Measurements from ENCODE around the gene GALM.
"Not testable (repeated sequence)": the region's sequence is repeated elsewhere in the genome, so short reads cannot be mapped to it uniquely, and the experiment has no call there.

GALM gene

GRCh38 chr2:38676681-38677080 lies 10.8 kb downstream of the GALM start:
- no peak for DNase-seq (ENCODE audit: low read depth in 3 of 3, low spot score in 1 of 3)

GRCh38 chr2:38680868-38681267 lies 15.0 kb downstream of the GALM start:
- DNase-seq (ENCODE audit: low read depth in 3 of 3, low spot score in 1 of 3) = not testable (repeated sequence)

- no peak for DNase-seq (ENCODE audit: low read depth in 3 of 3, low spot score in 1 of 3)
Observed at GRCh38 chr2:38682008-38682575, 16.2 kb downstream of the GALM start.

GRCh38 chr2:38682620-38683019 lies 16.7 kb downstream of the GALM start:
- DNase-seq (ENCODE audit: low read depth in 3 of 3, low spot score in 1 of 3) = not testable (repeated sequence)

- DNase-seq (ENCODE audit: low read depth in 3 of 3, low spot score in 1 of 3) = no peak
Observed at GRCh38 chr2:38683766-38684165, 17.9 kb downstream of the GALM start.

- DNase-seq (ENCODE audit: low read depth in 3 of 3, low spot score in 1 of 3) = no peak
Observed at GRCh38 chr2:38685116-38685735, 19.3 kb downstream of the GALM start.

- no peak for DNase-seq (ENCODE audit: low read depth in 3 of 3, low spot score in 1 of 3)
Observed at GRCh38 chr2:38690499-38691420, 24.8 kb downstream of the GALM start.

GRCh38 chr2:38691994-38692393 lies 26.1 kb downstream of the GALM start:
- no peak for DNase-seq (ENCODE audit: low read depth in 3 of 3, low spot score in 1 of 3)

GRCh38 chr2:38692636-38693318 lies 26.9 kb downstream of the GALM start:
- no peak for DNase-seq (ENCODE audit: low read depth in 3 of 3, low spot score in 1 of 3)

GRCh38 chr2:38697116-38697840 lies 31.4 kb downstream of the GALM start:
- no peak for DNase-seq (ENCODE audit: low read depth in 3 of 3, low spot score in 1 of 3)

GRCh38 chr2:38698467-38699003 lies 32.6 kb downstream of the GALM start:
- DNase-seq (ENCODE audit: low read depth in 3 of 3, low spot score in 1 of 3) = no peak

- no peak for DNase-seq (ENCODE audit: low read depth in 3 of 3, low spot score in 1 of 3)
Observed at GRCh38 chr2:38700113-38700785, 34.3 kb downstream of the GALM start.

GRCh38 chr2:38700881-38701458 lies 35.1 kb downstream of the GALM start:
- no peak for DNase-seq (ENCODE audit: low read depth in 3 of 3, low spot score in 1 of 3)

- DNase-seq (ENCODE audit: low read depth in 3 of 3, low spot score in 1 of 3) = no peak
Observed at GRCh38 chr2:38701542-38701941, 35.6 kb downstream of the GALM start.

GRCh38 chr2:38702413-38702812 lies 36.5 kb downstream of the GALM start:
- no peak for DNase-seq (ENCODE audit: low read depth in 3 of 3, low spot score in 1 of 3)

- DNase-seq (ENCODE audit: low read depth in 3 of 3, low spot score in 1 of 3) = not testable (repeated sequence)
Observed at GRCh38 chr2:38703336-38703735, 37.4 kb downstream of the GALM start.

GRCh38 chr2:38704664-38705063 lies 38.8 kb downstream of the GALM start:
- DNase-seq (ENCODE audit: low read depth in 3 of 3, low spot score in 1 of 3) = no peak

- DNase-seq (ENCODE audit: low read depth in 3 of 3, low spot score in 1 of 3) = no peak
Observed at GRCh38 chr2:38706846-38707345, 41.0 kb downstream of the GALM start.

- DNase-seq (ENCODE audit: low read depth in 3 of 3, low spot score in 1 of 3) = not testable (repeated sequence)
Observed at GRCh38 chr2:38708491-38708890, 42.6 kb downstream of the GALM start.
